ENCODE measurements around the gene DAAM2.
A peak's percentile ranks its signal among the peaks of the same experiment; 100 is the strongest.

The DAAM2 gene

DNA sequence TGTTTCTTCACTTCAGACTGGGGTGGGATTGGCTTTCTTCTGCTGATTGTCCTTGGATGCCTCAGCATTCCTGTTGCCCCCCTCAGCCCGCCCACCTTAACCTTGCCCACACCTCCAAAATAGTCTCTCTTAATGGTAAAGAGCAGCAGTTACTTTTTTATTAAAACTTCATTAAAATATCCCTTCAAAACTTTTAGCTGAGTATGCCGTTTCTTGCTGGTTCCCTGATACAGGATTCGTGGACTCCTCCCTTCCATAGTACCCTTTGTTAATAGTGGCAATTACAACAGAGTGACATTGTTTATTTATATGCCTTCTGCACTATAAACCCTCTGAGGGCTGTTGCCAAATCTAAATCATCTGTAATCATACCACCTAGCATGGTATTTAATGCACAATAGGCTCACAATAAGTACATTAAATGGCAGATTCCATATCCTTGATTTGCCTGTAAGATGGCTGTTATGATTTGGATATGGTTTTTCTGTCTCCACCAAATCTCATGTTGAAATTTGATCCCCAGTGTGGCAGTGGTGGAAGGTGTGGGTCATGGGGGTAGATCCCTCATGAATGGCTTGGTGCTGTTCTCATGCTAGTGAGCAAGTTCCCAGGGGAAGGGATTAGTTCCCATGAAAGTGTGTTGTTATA is 145.6 kb downstream of the DAAM2 start:
- Histone ChIP-seq H3K36me3 (replicated peaks) (no peaks in the 10 kb centered on the region), H3K27me3 (ENCODE audit: low read depth) (no peaks in the 10 kb centered on the region), H3K9me3 (no peaks in the 10 kb centered on the region), H3K4me3 (no peak overlapping the region), H3K4me1 (peaks cover 5% of the 10 kb centered on the region)
- DNase-seq (ENCODE audit: low spot score in 2 of 2): peak; percentile 10 to 30
- in situ Hi-C loops (cut with MboI; ENCODE audit: low sequenced_read_pairs): no loop called here

DNA sequence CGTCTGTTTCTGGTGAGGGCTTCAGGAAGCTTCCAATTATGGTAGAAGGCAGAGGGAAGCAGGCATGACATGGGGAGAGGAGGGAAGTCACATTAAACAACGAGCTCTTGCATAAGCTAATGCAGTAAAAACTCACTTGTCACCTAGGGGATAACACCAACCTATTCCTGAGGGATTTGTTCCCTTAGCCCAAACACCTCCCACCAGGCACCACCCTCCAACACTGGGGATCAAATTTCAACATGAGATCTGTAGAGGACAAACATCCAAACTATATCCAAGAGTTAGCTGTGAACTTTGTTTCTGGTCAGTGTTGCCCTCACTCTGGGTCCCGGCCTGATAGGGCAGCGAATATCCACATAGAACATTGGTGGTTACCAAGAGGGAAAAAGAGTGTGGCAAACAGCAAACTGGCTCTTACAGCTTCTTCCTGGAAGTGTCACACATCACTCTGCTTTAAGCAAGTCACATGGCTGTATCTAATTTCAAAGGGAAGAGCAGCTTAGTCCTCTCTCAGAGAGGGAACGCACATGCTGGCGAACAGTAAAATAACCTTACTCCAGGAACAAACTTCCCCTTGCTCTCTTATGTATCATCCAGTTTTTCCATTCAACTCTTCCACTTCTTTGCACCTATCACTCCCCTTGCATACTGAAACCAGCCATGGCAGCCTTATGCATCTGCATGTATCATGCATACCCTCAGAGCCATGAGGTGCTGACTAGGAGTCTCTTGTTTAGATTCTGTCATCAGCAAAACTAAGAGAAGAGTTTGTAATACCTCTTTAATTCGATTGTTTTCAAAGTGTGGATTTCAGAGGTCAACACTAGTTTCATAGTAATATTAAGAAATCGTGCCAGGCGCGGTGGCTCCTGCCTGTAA is 146.8 kb downstream of the DAAM2 start:
- Histone ChIP-seq H3K4me1 (no peaks in the 10 kb centered on the region), H3K9me3 (no peaks in the 10 kb centered on the region), H3K4me3 (no peak overlapping the region), H3K27me3 (ENCODE audit: low read depth) (no peaks in the 10 kb centered on the region), H3K36me3 (replicated peaks) (no peaks in the 10 kb centered on the region)
- in situ Hi-C loops (cut with MboI; ENCODE audit: low sequenced_read_pairs): no loop called here
- DNase-seq (ENCODE audit: low spot score in 2 of 2): no peak

DNA sequence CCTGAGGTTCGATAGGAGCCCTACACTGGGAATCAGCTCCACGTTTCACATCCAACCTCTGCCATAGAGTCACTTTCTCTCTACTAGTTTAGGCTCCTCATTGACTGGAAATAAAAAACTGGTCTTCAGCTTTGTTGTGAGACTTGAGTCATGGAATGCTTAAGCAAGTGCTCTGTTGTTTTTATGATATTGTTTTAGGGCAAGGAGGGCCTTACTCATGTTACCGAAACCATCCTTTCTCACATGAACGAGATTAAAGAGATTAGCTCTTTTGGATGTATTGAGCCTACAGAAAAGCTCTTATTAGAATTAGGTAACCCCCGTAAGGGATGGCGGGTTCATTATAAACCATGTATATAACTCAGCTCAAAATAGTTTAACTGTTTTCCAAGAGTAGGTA is 149.0 kb downstream of the DAAM2 start:
- H3K4me1 ChIP-seq: no peaks in the 10 kb centered on the region
- no peak for DNase-seq (ENCODE audit: low spot score in 2 of 2)
- no peaks in the 10 kb centered on the region for H3K27me3 ChIP-seq (ENCODE audit: low read depth)
- no peaks in the 10 kb centered on the region for H3K36me3 ChIP-seq (replicated peaks)
- no peak overlapping the region for H3K4me3 ChIP-seq
- H3K9me3 ChIP-seq: no peaks in the 10 kb centered on the region
- in situ Hi-C loops (cut with MboI; ENCODE audit: low sequenced_read_pairs): no loop called here

DNA sequence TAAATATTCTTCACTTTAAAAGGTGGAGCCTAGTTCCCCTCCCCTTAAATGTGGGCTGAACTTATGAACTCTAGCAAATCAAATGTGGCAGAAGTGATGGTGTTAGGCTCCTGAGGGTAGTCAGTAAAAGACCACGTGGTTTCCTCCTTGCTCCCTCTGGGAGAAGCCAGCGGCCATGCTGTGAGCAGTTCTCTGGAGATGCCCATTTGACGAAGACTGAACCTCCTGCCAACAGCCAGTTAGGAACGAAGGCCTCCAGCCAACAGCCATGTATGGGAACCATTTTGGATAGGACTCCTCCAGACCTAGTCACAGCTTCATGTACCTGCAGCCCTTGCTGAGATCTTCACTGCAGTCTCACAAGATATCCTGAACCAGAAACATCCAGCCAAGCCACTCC is 149.6 kb downstream of the DAAM2 start:
- DNase-seq (ENCODE audit: low spot score in 2 of 2): no peak
- in situ Hi-C loops (cut with MboI; ENCODE audit: low sequenced_read_pairs): no loop called here
- Histone ChIP-seq H3K4me1 (no peaks in the 10 kb centered on the region), H3K9me3 (no peaks in the 10 kb centered on the region), H3K4me3 (no peak overlapping the region), H3K36me3 (replicated peaks) (no peaks in the 10 kb centered on the region), H3K27me3 (ENCODE audit: low read depth) (no peaks in the 10 kb centered on the region)

DNA sequence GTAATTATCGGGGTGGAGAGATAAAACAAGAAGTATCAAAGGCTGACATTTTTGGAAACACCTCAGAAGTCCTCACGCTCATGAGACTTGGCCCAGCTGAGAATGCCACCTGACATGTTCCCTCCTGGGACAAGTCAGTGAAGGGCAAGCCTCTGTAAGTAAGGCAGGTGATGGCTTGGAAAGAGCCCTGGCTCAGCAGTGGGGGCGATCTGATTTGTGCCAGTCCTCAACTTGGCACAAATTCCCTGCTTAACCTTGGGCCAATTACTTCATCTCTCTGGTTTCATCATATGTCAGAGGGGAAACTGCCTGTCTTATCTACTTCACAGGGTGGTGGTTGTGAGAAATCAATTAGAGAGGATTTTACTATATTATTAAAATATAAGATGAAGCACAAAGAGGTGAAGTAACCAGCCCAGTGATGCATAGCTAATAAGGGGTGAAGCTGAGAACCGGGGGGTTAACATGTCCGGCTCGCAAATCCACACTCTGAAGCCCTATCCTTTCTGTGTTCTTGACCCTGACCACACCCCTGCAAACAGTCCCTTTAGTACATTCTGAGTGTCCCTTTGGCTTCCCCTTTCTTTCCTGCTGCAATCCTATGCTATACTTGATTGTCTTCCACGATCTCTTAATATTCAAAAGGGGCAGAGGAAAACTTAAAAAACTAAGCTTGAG is 150.9 kb downstream of the DAAM2 start:
- H3K27me3 ChIP-seq (ENCODE audit: low read depth): no peaks in the 10 kb centered on the region
- no peak overlapping the region for H3K4me3 ChIP-seq
- no peak for DNase-seq (ENCODE audit: low spot score in 2 of 2)
- in situ Hi-C loops (cut with MboI; ENCODE audit: low sequenced_read_pairs): no loop called here
- H3K4me1 ChIP-seq: no peaks in the 10 kb centered on the region
- no peaks in the 10 kb centered on the region for H3K9me3 ChIP-seq
- no peaks in the 10 kb centered on the region for H3K36me3 ChIP-seq (replicated peaks)

DNA sequence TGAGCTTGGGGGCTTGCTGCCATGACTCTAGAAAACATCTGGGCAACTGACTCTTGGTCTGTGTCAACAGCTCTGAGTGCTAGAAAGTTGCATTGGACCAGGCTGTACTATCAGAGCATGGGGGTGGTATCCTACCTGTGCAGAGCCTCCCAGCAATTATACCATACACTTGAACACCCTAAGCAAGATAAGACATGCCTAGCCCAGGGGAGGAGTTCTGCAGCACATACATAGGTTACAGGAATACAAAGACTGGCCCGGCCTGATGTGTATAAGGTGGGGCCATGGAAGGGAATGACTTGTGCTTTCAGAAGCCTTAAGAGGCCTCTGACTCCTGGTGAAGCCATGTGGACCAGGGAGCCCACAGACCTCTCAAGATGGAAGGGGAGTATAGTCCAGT is 153.4 kb downstream of the DAAM2 start:
- in situ Hi-C loops (cut with MboI; ENCODE audit: low sequenced_read_pairs): no loop called here
- H3K4me1 ChIP-seq: no peaks in the 10 kb centered on the region
- H3K36me3 ChIP-seq (replicated peaks): no peaks in the 10 kb centered on the region
- H3K27me3 ChIP-seq (ENCODE audit: low read depth): no peaks in the 10 kb centered on the region
- DNase-seq (ENCODE audit: low spot score in 2 of 2): no peak
- no peak overlapping the region for H3K4me3 ChIP-seq
- H3K9me3 ChIP-seq: no peaks in the 10 kb centered on the region

DNA sequence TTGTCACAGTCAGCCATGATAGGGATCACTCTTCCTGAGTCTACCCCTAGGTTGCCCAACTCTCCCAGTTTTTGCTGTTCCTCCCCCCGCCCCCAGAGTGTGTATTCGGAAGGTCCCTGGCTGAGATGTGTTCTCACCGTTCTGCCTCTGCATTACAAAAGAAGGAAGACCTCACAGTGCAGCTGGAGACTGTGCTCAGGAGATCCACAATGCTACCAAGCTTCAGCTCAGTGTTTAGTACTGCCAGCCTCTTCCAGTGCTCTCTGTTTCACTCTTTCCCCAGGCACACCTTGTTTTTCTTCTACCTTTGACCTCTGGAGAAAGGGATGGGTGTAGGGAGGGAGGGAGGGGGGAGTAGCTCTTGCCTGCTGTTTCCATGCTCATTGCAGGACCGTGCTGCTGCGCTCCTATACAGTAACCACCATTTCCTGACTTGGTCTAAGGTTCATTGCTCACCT is 155.5 kb downstream of the DAAM2 start:
- H3K9me3 ChIP-seq: no peaks in the 10 kb centered on the region
- no peaks in the 10 kb centered on the region for H3K36me3 ChIP-seq (replicated peaks)
- DNase-seq (ENCODE audit: low spot score in 2 of 2): no peak
- no peaks in the 10 kb centered on the region for H3K4me1 ChIP-seq
- no peak overlapping the region for H3K4me3 ChIP-seq
- H3K27me3 ChIP-seq (ENCODE audit: low read depth): no peaks in the 10 kb centered on the region
- in situ Hi-C loops (cut with MboI; ENCODE audit: low sequenced_read_pairs): no loop called here

DNA sequence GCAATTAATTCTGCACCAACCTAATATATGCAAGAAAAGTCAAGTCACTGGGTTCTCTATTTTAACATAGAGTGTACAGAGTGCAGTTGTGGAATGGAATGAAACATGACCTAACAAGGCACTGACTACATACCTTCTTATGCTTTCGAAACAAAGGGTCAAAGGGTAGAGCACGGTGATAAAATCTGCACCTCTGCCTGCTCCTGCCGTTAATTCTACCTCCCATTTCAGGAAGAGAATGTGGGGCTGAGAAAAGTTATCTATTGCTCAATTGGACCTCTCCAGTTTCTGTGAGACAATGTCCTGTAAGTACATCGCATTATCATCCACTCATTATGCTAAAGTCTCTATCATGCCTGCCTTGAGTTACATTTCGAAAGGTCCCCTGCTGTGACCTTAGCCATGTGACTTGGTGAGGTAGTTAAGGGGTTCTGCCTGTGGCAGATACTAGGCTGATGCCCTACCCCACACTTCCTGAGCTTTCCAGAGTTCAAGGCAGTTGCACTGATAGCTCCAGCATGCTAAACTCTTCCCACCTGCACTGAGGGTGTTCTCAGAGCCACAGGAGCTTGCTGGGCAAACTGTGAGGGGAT is 156.1 kb downstream of the DAAM2 start:
- Histone ChIP-seq H3K4me1 (no peaks in the 10 kb centered on the region), H3K4me3 (no peak overlapping the region), H3K9me3 (no peaks in the 10 kb centered on the region), H3K27me3 (ENCODE audit: low read depth) (no peaks in the 10 kb centered on the region), H3K36me3 (replicated peaks) (no peaks in the 10 kb centered on the region)
- in situ Hi-C loops (cut with MboI; ENCODE audit: low sequenced_read_pairs): no loop called here
- no peak for DNase-seq (ENCODE audit: low spot score in 2 of 2)

DNA sequence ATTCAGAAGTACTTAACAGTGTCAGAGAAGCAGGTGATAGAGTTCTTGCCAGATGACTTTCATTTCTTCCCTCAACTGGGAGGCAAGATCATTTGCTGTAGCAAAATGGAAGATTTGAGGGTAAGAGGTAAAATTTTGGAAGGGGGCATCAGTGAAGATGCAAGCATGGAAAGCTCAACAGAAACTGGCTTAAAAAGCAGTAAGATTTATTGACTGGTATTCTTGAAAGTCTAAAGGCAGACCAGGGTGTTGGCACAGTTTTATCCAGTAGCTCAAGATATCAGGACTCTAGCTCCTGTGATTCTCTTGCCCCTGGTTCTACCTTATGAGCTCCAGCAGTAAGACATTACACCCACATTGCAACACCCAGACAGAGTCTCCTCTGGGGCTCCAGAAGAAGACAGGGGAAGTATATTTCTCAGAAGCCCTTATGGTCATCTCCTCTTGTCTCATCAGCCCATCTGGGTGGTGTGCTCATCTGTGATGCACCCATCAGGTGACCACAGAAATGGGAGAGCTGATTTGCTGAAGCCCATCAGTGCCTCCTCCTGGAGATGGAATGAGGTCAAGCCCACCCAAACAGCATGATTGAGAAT is 158.0 kb downstream of the DAAM2 start:
- no peak for DNase-seq (ENCODE audit: low spot score in 2 of 2)
- Histone ChIP-seq H3K9me3 (no peaks in the 10 kb centered on the region), H3K27me3 (ENCODE audit: low read depth) (no peaks in the 10 kb centered on the region), H3K4me3 (no peak overlapping the region), H3K4me1 (no peaks in the 10 kb centered on the region), H3K36me3 (replicated peaks) (no peaks in the 10 kb centered on the region)
- in situ Hi-C loops (cut with MboI; ENCODE audit: low sequenced_read_pairs): no loop called here

DNA sequence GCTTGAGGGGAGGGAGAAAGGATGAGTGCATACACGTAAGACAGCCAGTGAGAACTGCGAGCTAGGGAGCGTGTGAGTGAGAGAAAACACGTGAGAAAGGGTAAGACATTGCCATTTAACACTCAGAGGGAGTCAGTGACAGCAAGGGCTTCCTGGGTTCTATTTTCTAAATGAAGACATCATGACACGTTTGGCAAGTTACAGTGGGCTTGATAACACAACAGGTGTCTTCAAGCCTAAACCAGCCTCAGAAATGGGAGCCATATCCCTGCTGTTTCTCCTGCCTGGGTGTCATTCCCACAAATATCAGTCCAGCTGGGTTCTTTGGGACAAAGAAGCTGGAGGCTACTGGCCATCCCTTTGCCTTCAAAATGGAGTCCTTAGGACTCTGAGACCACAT is 159.0 kb downstream of the DAAM2 start:
- no peaks in the 10 kb centered on the region for H3K4me1 ChIP-seq
- no peak for DNase-seq (ENCODE audit: low spot score in 2 of 2)
- no peak overlapping the region for H3K4me3 ChIP-seq
- no peaks in the 10 kb centered on the region for H3K36me3 ChIP-seq (replicated peaks)
- no peaks in the 10 kb centered on the region for H3K9me3 ChIP-seq
- H3K27me3 ChIP-seq (ENCODE audit: low read depth): no peaks in the 10 kb centered on the region
- in situ Hi-C loops (cut with MboI; ENCODE audit: low sequenced_read_pairs): no loop called here

DNA sequence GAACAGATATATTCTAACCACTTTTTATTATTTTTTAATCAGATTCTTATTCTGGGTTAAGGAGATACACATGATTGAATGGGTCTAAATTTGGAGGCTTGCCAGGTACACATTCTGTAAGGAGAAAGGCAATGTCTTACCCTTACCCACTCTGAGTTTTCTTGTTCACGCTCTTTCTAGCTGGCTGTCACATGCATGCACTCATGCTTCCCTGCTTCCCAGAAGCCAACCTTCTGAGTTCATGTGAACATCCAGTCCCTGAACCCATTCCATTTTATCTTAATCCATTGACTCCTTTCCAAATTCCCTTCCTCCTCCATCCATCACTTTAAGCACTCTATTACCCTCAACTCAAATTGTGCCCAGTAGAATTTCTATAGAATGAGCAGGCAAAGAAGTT is 159.5 kb downstream of the DAAM2 start:
- no peak overlapping the region for H3K4me3 ChIP-seq
- no peaks in the 10 kb centered on the region for H3K4me1 ChIP-seq
- H3K36me3 ChIP-seq (replicated peaks): no peaks in the 10 kb centered on the region
- H3K27me3 ChIP-seq (ENCODE audit: low read depth): no peaks in the 10 kb centered on the region
- H3K9me3 ChIP-seq: no peaks in the 10 kb centered on the region
- in situ Hi-C loops (cut with MboI; ENCODE audit: low sequenced_read_pairs): no loop called here
- DNase-seq (ENCODE audit: low spot score in 2 of 2): no peak

DNA sequence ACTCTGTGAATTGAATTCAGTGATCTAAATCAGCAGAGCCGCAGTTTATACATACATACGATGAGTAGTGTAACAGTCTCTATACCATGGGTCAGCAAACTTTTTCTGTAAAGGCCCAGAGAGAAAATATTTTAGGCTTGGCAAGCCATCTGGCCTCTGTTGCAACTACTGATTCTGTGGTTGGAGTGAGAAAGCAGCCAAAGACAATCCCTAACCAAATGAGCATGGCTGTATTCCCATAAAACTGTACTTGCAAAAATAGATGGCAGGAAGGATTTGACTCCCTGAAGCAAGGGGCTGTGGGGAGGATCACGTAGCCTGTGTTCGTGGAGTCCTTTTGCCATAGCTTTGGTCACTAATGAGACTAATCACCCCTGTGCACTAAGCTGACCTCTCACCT is 160.0 kb downstream of the DAAM2 start:
- DNase-seq (ENCODE audit: low spot score in 2 of 2): no peak
- H3K4me1 ChIP-seq: no peaks in the 10 kb centered on the region
- H3K9me3 ChIP-seq: no peaks in the 10 kb centered on the region
- H3K27me3 ChIP-seq (ENCODE audit: low read depth): no peaks in the 10 kb centered on the region
- no peaks in the 10 kb centered on the region for H3K36me3 ChIP-seq (replicated peaks)
- no peak overlapping the region for H3K4me3 ChIP-seq
- in situ Hi-C loops (cut with MboI; ENCODE audit: low sequenced_read_pairs): no loop called here

DNA sequence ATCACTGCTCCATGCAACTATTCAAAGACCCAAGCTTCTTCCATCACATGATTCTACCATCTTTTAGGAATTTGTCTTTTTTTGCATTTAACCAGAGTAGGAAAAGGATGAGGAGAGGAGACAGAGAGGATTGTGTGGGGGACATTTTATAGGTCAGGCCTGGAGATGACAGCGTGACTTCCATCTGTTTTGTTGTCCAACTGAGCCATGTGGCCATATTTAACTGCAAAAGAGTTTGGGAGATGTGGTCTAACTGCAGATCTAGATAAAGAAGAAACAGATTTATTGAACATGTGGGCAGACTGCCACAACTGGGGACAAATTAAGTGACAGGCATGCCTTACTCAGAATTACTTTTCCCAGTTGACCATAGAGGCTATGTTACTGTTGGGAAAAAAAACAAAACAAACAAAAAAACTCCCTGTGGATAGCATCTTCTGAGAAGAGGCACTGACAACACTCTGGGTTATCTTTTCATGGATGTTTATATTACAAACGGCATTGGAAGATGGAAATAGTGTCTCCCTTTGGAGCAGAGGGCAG is 161.0 kb downstream of the DAAM2 start:
- Histone ChIP-seq H3K9me3 (no peaks in the 10 kb centered on the region), H3K4me3 (no peak overlapping the region), H3K27me3 (ENCODE audit: low read depth) (no peaks in the 10 kb centered on the region), H3K36me3 (replicated peaks) (no peaks in the 10 kb centered on the region), H3K4me1 (no peaks in the 10 kb centered on the region)
- DNase-seq (ENCODE audit: low spot score in 2 of 2): no peak
- in situ Hi-C loops (cut with MboI; ENCODE audit: low sequenced_read_pairs): no loop called here
